ENCODE results near the gene TACC2. TPM values are rescaled to one million over a fixed set of nuclear protein-coding genes. Genes with fewer than 3 reads are reported as not detected.

The TACC2 gene
- total RNA-seq, 1 donor from 2014 or later = not detected

GRCh38 chr10:122120008-122120744 lies 131.2 kb downstream of the TACC2 start:
- intact Hi-C loops (cut with micrococcal nuclease) = no loop called here
- no peaks in the 10 kb centered on the region for H3K9me3 Mint-ChIP-seq
- peaks cover 10% of the 10 kb centered on the region for H3K27me3 Mint-ChIP-seq (ENCODE audit: low read depth)
- no peak for DNase-seq (ENCODE audit: low spot score)
- no peak overlapping the region for H3K4me3 Mint-ChIP-seq (ENCODE audit: low read depth)
- no peaks in the 10 kb centered on the region for H3K4me1 Mint-ChIP-seq (ENCODE audit: low read depth)
- no peaks in the 10 kb centered on the region for H3K36me3 Mint-ChIP-seq (ENCODE audit: low read depth)
- no peak overlapping the region for H3K27ac Mint-ChIP-seq

- intact Hi-C loops (cut with micrococcal nuclease) = no loop called here
- Mint-ChIP-seq H3K27ac (no peak overlapping the region), H3K9me3 (no peaks in the 10 kb centered on the region), H3K4me1 (ENCODE audit: low read depth) (no peaks in the 10 kb centered on the region), H3K36me3 (ENCODE audit: low read depth) (no peaks in the 10 kb centered on the region), H3K4me3 (ENCODE audit: low read depth) (no peak overlapping the region), H3K27me3 (ENCODE audit: low read depth) (peaks cover 5% of the 10 kb centered on the region)
- DNase-seq (ENCODE audit: low spot score) = no peak
Observed at GRCh38 chr10:122121059-122121458, 132.1 kb downstream of the TACC2 start.

GRCh38 chr10:122122493-122122892 lies 133.5 kb downstream of the TACC2 start:
- DNase-seq (ENCODE audit: low spot score) = no peak
- H3K36me3 Mint-ChIP-seq (ENCODE audit: low read depth) = no peaks in the 10 kb centered on the region
- H3K9me3 Mint-ChIP-seq = no peaks in the 10 kb centered on the region
- no peaks in the 10 kb centered on the region for H3K27me3 Mint-ChIP-seq (ENCODE audit: low read depth)
- no peaks in the 10 kb centered on the region for H3K4me1 Mint-ChIP-seq (ENCODE audit: low read depth)
- H3K27ac Mint-ChIP-seq = no peak overlapping the region
- intact Hi-C loops (cut with micrococcal nuclease) = no loop called here
- H3K4me3 Mint-ChIP-seq (ENCODE audit: low read depth) = no peak overlapping the region

- Mint-ChIP-seq H3K4me1 (ENCODE audit: low read depth) (no peaks in the 10 kb centered on the region), H3K4me3 (ENCODE audit: low read depth) (no peak overlapping the region), H3K27me3 (ENCODE audit: low read depth) (no peaks in the 10 kb centered on the region), H3K36me3 (ENCODE audit: low read depth) (no peaks in the 10 kb centered on the region), H3K27ac (no peak overlapping the region), H3K9me3 (no peaks in the 10 kb centered on the region)
- DNase-seq (ENCODE audit: low spot score) = no peak
- intact Hi-C loops (cut with micrococcal nuclease) = no loop called here
Observed at GRCh38 chr10:122123186-122123585, 134.2 kb downstream of the TACC2 start.

- Mint-ChIP-seq H3K4me1 (ENCODE audit: low read depth) (no peaks in the 10 kb centered on the region), H3K36me3 (ENCODE audit: low read depth) (no peaks in the 10 kb centered on the region), H3K4me3 (ENCODE audit: low read depth) (no peak overlapping the region), H3K27ac (no peak overlapping the region), H3K9me3 (no peaks in the 10 kb centered on the region), H3K27me3 (ENCODE audit: low read depth) (no peaks in the 10 kb centered on the region)
- intact Hi-C loops (cut with micrococcal nuclease) = no loop called here
- no peak for DNase-seq (ENCODE audit: low spot score)
Observed at GRCh38 chr10:122124342-122124741, 135.4 kb downstream of the TACC2 start.

GRCh38 chr10:122124808-122125207 lies 135.8 kb downstream of the TACC2 start:
- H3K9me3 Mint-ChIP-seq = no peaks in the 10 kb centered on the region
- DNase-seq (ENCODE audit: low spot score) = no peak
- no peak overlapping the region for H3K27ac Mint-ChIP-seq
- intact Hi-C loops (cut with micrococcal nuclease) = no loop called here
- no peaks in the 10 kb centered on the region for H3K27me3 Mint-ChIP-seq (ENCODE audit: low read depth)
- H3K4me1 Mint-ChIP-seq (ENCODE audit: low read depth) = no peaks in the 10 kb centered on the region
- H3K4me3 Mint-ChIP-seq (ENCODE audit: low read depth) = no peak overlapping the region
- no peaks in the 10 kb centered on the region for H3K36me3 Mint-ChIP-seq (ENCODE audit: low read depth)

GRCh38 chr10:122126763-122127659 lies 138.0 kb downstream of the TACC2 start:
- no peaks in the 10 kb centered on the region for H3K36me3 Mint-ChIP-seq (ENCODE audit: low read depth)
- H3K9me3 Mint-ChIP-seq = no peaks in the 10 kb centered on the region
- no peak overlapping the region for H3K4me3 Mint-ChIP-seq (ENCODE audit: low read depth)
- H3K4me1 Mint-ChIP-seq (ENCODE audit: low read depth) = no peaks in the 10 kb centered on the region
- no peaks in the 10 kb centered on the region for H3K27me3 Mint-ChIP-seq (ENCODE audit: low read depth)
- H3K27ac Mint-ChIP-seq = no peak overlapping the region
- DNase-seq (ENCODE audit: low spot score) = no peak
- intact Hi-C loops (cut with micrococcal nuclease) = no loop called here

GRCh38 chr10:122127943-122128342 lies 139.0 kb downstream of the TACC2 start:
- Mint-ChIP-seq H3K9me3 (no peaks in the 10 kb centered on the region), H3K36me3 (ENCODE audit: low read depth) (no peaks in the 10 kb centered on the region), H3K27ac (no peak overlapping the region), H3K4me1 (ENCODE audit: low read depth) (no peaks in the 10 kb centered on the region), H3K4me3 (ENCODE audit: low read depth) (no peak overlapping the region), H3K27me3 (ENCODE audit: low read depth) (no peaks in the 10 kb centered on the region)
- intact Hi-C loops (cut with micrococcal nuclease) = no loop called here
- no peak for DNase-seq (ENCODE audit: low spot score)

GRCh38 chr10:122128357-122128756 lies 139.4 kb downstream of the TACC2 start:
- DNase-seq (ENCODE audit: low spot score) = no peak
- no peaks in the 10 kb centered on the region for H3K4me1 Mint-ChIP-seq (ENCODE audit: low read depth)
- H3K36me3 Mint-ChIP-seq (ENCODE audit: low read depth) = no peaks in the 10 kb centered on the region
- H3K9me3 Mint-ChIP-seq = no peaks in the 10 kb centered on the region
- H3K4me3 Mint-ChIP-seq (ENCODE audit: low read depth) = no peak overlapping the region
- no peak overlapping the region for H3K27ac Mint-ChIP-seq
- intact Hi-C loops (cut with micrococcal nuclease) = no loop called here
- H3K27me3 Mint-ChIP-seq (ENCODE audit: low read depth) = peaks cover 2% of the 10 kb centered on the region

GRCh38 chr10:122130474-122131110 lies 141.6 kb downstream of the TACC2 start:
- Mint-ChIP-seq H3K27me3 (ENCODE audit: low read depth) (peaks cover 2% of the 10 kb centered on the region), H3K4me1 (ENCODE audit: low read depth) (no peaks in the 10 kb centered on the region), H3K36me3 (ENCODE audit: low read depth) (no peaks in the 10 kb centered on the region), H3K4me3 (ENCODE audit: low read depth) (no peak overlapping the region), H3K27ac (no peak overlapping the region), H3K9me3 (no peaks in the 10 kb centered on the region)
- intact Hi-C loops (cut with micrococcal nuclease) = no loop called here
- no peak for DNase-seq (ENCODE audit: low spot score)

- no peaks in the 10 kb centered on the region for H3K4me1 Mint-ChIP-seq (ENCODE audit: low read depth)
- H3K27me3 Mint-ChIP-seq (ENCODE audit: low read depth) = peaks cover 2% of the 10 kb centered on the region
- no peaks in the 10 kb centered on the region for H3K9me3 Mint-ChIP-seq
- DNase-seq (ENCODE audit: low spot score) = no peak
- no peak overlapping the region for H3K27ac Mint-ChIP-seq
- intact Hi-C loops (cut with micrococcal nuclease) = no loop called here
- no peak overlapping the region for H3K4me3 Mint-ChIP-seq (ENCODE audit: low read depth)
- no peaks in the 10 kb centered on the region for H3K36me3 Mint-ChIP-seq (ENCODE audit: low read depth)
Observed at GRCh38 chr10:122132331-122132755, 143.4 kb downstream of the TACC2 start.

GRCh38 chr10:122132882-122133565 lies 144.1 kb downstream of the TACC2 start:
- no peaks in the 10 kb centered on the region for H3K4me1 Mint-ChIP-seq (ENCODE audit: low read depth)
- H3K9me3 Mint-ChIP-seq = no peaks in the 10 kb centered on the region
- no peak for DNase-seq (ENCODE audit: low spot score)
- H3K4me3 Mint-ChIP-seq (ENCODE audit: low read depth) = no peak overlapping the region
- intact Hi-C loops (cut with micrococcal nuclease) = no loop called here
- H3K27ac Mint-ChIP-seq = no peak overlapping the region
- H3K36me3 Mint-ChIP-seq (ENCODE audit: low read depth) = no peaks in the 10 kb centered on the region
- peaks cover 2% of the 10 kb centered on the region for H3K27me3 Mint-ChIP-seq (ENCODE audit: low read depth)
